ENCODE data around the gene DTX1.

DTX1 gene

DNA sequence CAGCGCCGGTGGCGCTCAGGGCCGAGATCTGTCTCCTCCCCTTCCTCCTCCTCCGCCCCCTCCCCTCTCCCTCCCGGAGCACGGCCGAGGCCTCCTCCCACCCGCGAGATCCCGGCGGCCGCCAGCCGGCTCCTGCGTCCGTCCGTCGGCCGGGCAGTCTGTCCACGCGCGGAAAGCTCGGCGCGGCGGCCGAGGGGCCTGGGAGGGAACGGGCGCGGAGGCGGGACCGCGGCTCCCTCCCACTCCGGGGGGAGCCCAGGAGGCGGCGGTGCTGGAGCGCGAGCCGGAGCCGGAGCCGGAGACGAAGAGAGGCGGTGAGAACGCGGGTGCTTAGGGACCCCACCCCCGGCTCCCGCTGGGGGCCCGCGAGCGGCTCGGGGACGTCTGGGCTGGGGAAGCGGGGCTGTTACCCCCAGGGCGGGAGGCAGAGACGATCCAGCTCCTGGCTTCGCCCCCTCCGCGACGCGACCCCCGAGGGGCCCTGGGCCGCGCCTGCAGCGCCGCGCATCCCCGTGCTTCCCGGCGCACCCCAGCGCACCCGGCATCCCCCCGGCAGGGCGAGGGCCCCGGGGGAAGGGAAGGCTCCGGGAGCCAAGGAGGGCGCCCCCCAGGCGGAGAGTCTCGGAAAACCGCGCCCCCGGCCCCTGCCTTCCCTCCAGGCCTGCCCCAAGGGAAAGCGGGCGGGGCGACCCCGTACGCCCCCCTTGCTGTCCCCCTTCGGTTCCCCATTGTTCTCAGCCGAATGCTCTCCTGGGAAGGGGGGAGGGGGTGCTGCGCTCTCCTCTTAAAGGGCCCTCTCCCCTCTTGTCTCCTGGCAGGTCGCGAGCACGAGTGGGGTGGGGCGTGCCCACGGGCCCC lies at the start of gene DTX1:
Gene DTX1, plus strand, starts transcription at position 100 of the 858 bp plus-strand sequence. CDS start 1,463 bp downstream, outside the sequence.
- DNase-seq (ENCODE audit: extremely low read depth in 1 of 2, low read depth in 1 of 2): peak in 1 of 2 donors; percentile 9

GRCh38 chr12:113007166-113007565 lies 49.4 kb upstream of the DTX1 start:
- no peak for DNase-seq (ENCODE audit: extremely low read depth in 1 of 2, low read depth in 1 of 2)

DNA sequence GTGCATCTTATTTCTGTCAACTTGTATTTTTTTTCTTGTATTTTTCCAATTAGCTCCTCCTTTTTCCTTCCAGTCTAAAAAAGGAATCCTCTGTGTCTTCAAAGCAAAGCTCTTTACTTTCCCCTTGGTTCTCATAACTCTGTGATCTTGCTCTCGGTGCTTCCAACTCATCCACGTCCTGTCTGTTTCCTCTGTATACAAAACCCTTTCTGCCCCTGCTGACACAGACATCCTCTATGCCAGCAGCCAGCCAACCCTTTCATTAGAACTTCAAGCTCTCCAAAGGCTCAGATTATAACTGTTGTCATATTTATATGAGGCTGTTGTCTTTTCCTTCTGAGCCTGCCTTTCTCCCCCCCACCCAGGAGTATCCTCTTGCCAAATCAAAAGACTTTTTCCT lies 45.8 kb upstream of the DTX1 start:
- no peak for DNase-seq (ENCODE audit: extremely low read depth in 1 of 2, low read depth in 1 of 2)

DNA sequence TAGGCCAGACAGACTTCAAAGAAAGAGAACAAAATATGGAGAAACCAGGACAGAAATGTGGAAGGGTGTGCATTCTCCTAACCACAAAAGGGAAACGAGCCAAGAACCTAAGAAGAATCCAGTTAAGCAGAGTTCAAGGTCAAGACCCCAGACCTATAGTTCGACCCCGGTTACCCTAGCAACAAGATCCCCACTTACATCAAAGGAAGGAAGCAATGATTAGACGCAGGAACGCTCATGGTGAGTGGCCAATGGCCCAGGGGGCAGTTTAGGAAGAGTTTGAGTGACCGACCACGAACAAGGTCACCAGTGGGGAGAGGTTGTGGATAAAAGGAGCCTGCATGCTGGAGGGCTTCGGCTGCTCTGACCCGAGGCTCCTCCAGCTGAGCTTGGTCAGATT lies 42.0 kb upstream of the DTX1 start:
- DNase-seq (ENCODE audit: extremely low read depth in 1 of 2, low read depth in 1 of 2): no peak

GRCh38 chr12:113016796-113017195 lies 39.7 kb upstream of the DTX1 start:
- no peak for DNase-seq (ENCODE audit: extremely low read depth in 1 of 2, low read depth in 1 of 2)

- DNase-seq (ENCODE audit: extremely low read depth in 1 of 2, low read depth in 1 of 2): no peak
These were observed 37.5 kb upstream of the DTX1 start for GRCh38 chr12:113019025-113019424.

- no peak for DNase-seq (ENCODE audit: extremely low read depth in 1 of 2, low read depth in 1 of 2)
These were observed 35.0 kb upstream of the DTX1 start for GRCh38 chr12:113021500-113021899.

DNA sequence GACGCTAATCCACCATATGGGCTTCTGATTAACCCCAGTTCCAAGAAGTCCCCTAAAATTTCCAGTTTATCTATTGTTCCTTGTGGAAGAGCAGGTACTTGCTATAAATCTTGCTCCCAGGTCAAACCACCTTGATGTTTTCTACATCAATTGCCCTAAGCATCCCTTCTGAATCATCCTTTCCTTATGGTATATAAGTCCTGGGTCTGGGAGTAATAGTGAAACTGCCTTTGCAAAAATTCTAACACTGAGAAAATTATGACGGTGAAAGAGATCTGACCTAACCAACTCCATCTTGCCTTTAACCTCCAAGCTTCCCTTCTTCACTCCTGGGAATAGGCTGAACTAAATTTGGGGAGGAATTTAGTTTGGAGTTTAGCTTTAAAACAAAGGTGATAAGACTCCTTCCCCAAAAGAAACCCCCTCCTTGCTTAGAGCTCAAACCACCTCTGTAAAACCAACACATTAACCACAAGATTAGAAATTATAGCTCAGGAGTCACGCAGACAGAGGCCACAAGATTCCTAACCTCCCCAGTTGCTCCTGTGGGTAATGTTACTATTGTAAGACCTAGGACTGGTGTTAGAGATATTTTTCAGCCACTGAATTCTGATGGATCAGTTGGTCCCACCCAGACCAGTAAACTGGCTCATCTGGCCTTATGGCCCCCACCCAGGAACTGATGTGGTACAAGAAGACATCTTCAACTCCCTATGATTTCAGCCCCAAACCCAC lies 33.8 kb upstream of the DTX1 start:
- no peak for DNase-seq (ENCODE audit: extremely low read depth in 1 of 2, low read depth in 1 of 2)

- no peak for DNase-seq (ENCODE audit: extremely low read depth in 1 of 2, low read depth in 1 of 2)
These were observed 28.8 kb upstream of the DTX1 start for GRCh38 chr12:113027726-113028125.

GRCh38 chr12:113030875-113031525 lies 25.5 kb upstream of the DTX1 start:
- no peak for DNase-seq (ENCODE audit: extremely low read depth in 1 of 2, low read depth in 1 of 2)

DNA sequence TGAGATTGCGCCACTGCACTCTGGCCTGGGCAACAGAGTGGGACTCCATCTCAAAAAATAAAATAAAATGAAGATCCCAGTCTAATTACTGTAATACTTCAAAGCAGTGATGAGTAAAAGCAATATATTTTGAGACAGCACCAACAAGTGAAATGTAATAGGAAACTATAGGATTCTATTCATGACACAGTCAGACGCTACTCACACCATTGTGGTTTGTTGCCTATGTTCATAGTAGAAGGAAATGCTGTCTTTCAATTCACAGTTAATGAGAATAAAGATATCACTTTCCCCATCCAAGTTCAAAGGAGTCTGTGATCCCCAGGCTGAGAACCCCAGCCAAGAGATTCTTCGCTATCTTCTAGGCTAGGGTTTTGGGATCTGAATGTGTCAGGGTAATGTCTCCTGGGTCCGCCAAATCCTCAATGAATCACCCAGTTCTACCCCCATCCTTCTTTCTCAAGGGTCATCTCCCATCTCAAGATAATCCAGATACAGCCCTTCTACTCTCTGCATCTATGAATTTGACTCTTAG lies 16.6 kb upstream of the DTX1 start:
- DNase-seq (ENCODE audit: extremely low read depth in 1 of 2, low read depth in 1 of 2): no peak

DNA sequence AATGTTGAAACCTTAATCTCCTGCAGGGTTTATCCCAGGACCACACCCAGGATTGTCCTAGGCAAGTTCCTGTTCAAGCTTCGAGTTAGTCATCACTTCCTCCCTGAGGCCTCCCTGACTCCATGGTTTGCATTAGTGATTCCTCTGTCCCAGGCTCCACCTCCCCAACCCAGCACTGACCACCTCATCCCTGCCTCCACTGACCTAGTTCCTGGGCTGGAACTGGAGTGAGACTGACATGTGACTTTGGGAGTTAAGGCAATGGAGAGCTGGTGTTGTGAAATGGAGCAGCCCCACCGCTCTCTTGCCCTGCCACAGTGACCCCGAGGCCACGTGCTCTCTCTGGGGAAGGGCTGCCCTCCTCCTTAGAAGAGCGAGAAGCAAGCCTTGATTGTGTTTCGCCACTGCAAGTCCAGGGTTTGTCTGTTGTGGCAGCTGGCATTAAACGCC lies 15.8 kb upstream of the DTX1 start:
- no peak for DNase-seq (ENCODE audit: extremely low read depth in 1 of 2, low read depth in 1 of 2)

DNA sequence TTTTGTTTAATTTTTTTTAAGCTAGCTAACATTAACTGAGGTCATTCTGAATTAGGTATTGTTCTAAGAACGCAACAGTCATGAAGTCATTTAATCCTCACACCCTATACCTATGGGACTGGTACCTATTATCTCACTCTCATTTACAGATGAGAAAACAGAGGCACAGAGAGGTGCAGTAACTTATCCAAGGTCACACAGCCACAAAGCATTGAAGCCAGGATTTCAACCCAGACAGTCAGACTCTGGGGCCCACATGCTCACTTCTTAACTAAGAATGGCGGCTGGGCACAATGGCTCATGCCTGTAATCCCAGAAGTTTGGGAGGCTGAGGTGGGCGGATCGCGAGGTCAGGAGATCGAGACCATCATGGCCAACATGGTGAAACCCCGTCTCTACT lies 15.0 kb upstream of the DTX1 start:
- DNase-seq (ENCODE audit: extremely low read depth in 1 of 2, low read depth in 1 of 2): no peak

DNA sequence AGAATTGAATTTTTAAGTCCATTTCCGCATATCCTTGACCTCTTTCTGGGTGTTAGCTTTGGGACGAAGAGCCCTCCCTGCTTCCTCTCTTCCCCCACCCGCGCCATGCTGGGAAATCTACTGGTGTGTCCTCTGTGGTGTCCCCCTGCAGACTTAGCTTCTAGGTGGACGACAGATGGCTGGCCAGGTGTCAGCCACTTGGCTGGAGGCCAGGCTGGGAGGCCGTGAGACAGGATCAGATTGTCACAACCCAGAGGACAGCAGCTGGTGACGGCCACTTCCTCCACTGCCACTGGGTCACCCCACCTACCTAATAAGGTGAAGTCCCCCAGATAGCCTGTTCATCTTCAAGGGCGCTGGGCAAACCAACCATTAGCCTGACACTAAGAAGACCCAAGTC lies 13.3 kb upstream of the DTX1 start:
- no peak for DNase-seq (ENCODE audit: extremely low read depth in 1 of 2, low read depth in 1 of 2)

DNA sequence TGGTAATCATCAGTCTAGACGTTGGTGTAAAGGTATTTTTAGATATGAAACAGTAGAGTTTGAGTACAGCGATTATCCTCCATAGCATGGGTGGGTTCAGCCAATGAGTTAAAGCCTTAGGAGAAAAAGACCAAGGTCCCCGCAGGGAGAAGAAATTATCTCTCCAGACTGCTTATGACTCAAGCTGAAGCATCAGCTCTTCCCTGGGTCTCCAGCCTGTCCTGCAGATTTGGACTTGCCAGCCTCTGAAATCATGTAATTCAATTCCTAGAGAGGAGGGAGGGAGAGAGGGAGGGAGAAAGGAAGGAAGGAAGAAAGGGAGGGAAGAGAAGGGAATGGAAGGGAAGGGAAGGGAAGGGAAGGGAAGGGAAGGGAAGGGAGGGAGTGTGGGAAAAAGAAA lies 12.0 kb upstream of the DTX1 start:
- no peak for DNase-seq (ENCODE audit: extremely low read depth in 1 of 2, low read depth in 1 of 2)

DNA sequence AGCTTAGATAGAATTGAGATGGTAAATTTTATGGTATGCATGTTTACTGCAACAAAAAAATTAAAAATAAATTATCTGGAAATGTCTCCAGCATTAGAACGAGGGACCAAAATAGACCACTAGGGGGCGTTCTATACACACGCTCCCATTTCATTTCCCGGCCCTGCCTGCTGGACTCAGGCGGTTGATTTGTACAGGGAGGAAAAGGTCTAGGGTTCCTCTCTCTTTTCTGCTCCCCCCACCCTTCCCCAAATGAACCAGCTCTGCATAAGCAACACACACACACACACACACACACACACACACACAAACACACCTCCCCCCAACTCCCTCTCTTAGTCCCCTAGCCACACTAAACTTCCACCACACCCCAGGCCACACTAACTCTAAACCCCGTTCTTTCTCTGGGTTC lies 7.8 kb upstream of the DTX1 start:
- peak; percentile 17 to 27 for DNase-seq (ENCODE audit: extremely low read depth in 1 of 2, low read depth in 1 of 2)

DNA sequence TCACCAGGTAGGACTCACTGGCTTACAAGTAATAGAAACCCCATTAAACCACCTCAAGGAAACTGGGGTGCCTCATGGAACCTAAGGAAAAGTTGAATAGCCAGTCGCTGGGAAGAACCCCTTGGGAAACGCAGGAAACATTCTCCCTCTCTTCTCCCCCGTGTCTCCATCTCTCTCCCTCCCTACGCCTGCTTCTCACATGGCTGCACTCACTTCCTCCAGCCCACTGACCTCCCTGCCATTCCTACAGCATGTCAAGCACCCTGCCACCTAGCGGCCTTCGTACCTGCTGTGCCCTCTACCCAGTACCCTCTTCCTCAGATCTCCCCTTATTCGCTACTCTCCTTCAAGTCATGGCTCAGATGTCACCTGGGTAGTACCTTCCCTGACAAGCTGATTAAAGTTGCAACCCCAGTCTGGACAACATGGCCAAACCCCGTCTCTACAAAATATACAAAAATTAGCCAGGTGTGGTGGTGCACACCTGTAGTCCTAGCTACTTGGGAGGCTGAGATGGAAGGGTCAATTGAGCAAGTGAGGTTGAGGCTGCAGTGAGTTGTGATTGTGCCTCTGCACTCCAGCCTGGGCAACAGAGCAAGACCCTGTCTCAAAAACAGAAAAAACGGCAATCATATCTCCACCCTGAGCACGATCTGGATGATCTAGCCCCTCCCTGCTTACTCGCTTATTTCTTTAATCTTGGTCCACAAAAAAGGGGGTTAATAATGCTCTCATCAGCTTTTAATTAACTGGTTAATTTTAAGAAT lies 6.4 kb upstream of the DTX1 start:
- DNase-seq (ENCODE audit: extremely low read depth in 1 of 2, low read depth in 1 of 2): no peak

DNA sequence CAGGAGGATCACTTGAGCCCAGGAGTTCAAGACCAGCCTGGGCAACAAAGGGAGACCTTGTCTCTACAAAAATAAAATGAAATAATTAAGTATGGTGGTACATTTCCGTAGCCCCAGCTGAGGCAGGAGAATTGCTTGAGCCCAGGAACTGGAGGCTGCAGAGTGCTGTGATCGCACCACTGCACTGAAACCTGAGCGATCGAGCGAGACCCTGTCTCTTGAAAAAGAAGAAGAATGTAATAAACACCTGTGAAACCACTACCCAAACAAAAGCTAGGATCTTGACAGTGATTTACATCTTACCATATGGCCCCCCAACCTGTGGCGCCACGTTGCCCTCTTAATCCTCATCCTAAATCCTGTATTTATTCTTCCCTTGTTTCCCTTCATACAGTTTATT lies 5.7 kb upstream of the DTX1 start:
- no peak for DNase-seq (ENCODE audit: extremely low read depth in 1 of 2, low read depth in 1 of 2)

DNA sequence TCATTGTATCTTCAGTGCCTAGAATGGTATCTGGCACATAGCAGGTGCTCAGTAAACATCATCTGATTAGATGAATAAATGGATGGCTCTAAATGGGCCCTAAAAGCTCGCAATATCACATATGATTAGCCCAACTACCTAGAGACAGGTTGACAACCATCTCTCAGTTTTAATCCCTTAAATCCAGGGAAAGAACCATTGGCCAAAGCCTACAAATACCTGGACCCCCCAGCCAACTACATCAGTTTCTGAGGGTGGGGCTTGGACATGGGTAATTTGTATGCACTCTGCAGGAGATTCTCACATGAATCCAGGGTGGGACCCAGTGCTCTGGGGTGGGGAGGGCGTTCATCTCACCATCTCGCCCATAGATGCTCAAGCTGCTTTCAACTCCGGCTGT lies 4.8 kb upstream of the DTX1 start:
- DNase-seq (ENCODE audit: extremely low read depth in 1 of 2, low read depth in 1 of 2): no peak

DNA sequence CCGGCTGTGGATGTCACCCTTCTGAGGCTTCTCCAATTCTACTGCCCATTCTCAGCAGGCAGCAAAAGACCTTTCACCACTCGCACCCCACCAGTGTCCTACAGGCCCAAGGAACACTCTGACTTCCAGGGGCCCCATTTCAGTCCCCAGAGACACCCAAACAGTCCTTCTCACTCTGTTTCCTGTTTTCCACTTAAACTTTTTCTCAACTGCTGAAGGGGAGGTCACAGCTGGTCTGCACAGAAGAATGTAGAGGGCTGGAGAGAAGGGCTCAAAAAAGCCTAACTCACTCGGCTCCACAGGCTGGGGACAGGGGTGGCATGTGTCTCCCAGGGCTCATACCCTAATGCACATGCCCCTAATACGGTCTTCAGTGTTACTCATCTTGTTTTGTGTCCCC lies 4.2 kb upstream of the DTX1 start:
- DNase-seq (ENCODE audit: extremely low read depth in 1 of 2, low read depth in 1 of 2): no peak

All from activated CD8-positive, alpha-beta memory T cell treated with anti-CD3 and anti-CD28 coated beads for 1 hour (primary cell).